ENCODE results near the gene CYP46A1. TPM values are rescaled to one million over a fixed set of nuclear protein-coding genes. Genes with fewer than 3 reads are reported as not detected.

CYP46A1 gene
- total and polyA plus RNA-seq, 7 experiments from 2014 or later: 0.02 to 0.34 (median 0.23) TPM; not detected in 1

GRCh38 chr14:99649219-99649618 is 34.9 kb upstream of the CYP46A1 start:
- POLR2A ChIA-PET: no interaction called here
- Mint-ChIP-seq H3K9me3 (no peaks in the 10 kb centered on the region), H3K4me1 (peaks cover 0 to 6% (median 0%) of the 10 kb centered on the region in 7 donors), H3K4me3 (no peak overlapping the region), H3K27me3 (peaks cover 15 to 59% (median 27%) of the 10 kb centered on the region in 5 donors), H3K27ac (no peak overlapping the region), H3K36me3 (no peaks in the 10 kb centered on the region)
- Histone ChIP-seq H3K36me3 (ENCODE audit: control insufficient read depth in 2 of 3, insufficient read depth in 3 of 3, low read length in 3 of 3) (no peaks in the 10 kb centered on the region), H3K27ac (ENCODE audit: low read depth, low read length) (no peak overlapping the region), H3K27me3 (ENCODE audit: control insufficient read depth in 2 of 2, insufficient read depth in 2 of 2, low read length in 2 of 2) (no peaks in the 10 kb centered on the region), H3K4me1 (ENCODE audit: control insufficient read depth in 2 of 2, insufficient read depth in 2 of 2, low read length in 2 of 2) (peaks cover 0 to 5% of the 10 kb centered on the region in 2 donors), H3K9me3 (ENCODE audit: control insufficient read depth in 2 of 3, low read length in 3 of 3) (no peaks in the 10 kb centered on the region), H3K4me3 (ENCODE audit: low read length) (no peak overlapping the region)
- no peak for ATAC-seq
- intact Hi-C loops (cut with micrococcal nuclease): no loop called here
- no peak for DNase-seq
- CTCF ChIA-PET: no interaction called here

- Mint-ChIP-seq H3K4me1 (peaks cover 0 to 6% (median 0%) of the 10 kb centered on the region in 7 donors), H3K27ac (no peak overlapping the region), H3K36me3 (no peaks in the 10 kb centered on the region), H3K9me3 (no peaks in the 10 kb centered on the region), H3K4me3 (no peak overlapping the region), H3K27me3 (peaks cover 18 to 59% (median 29%) of the 10 kb centered on the region in 5 donors)
- CTCF ChIA-PET: no interaction called here
- POLR2A ChIA-PET: no interaction called here
- ATAC-seq: no peak
- intact Hi-C loops (cut with micrococcal nuclease): no loop called here
- Histone ChIP-seq H3K27me3 (ENCODE audit: control insufficient read depth in 2 of 2, insufficient read depth in 2 of 2, low read length in 2 of 2) (no peaks in the 10 kb centered on the region), H3K27ac (ENCODE audit: low read depth, low read length) (no peak overlapping the region), H3K4me3 (ENCODE audit: low read length) (no peak overlapping the region), H3K36me3 (ENCODE audit: control insufficient read depth in 2 of 3, insufficient read depth in 3 of 3, low read length in 3 of 3) (no peaks in the 10 kb centered on the region), H3K4me1 (ENCODE audit: control insufficient read depth in 2 of 2, insufficient read depth in 2 of 2, low read length in 2 of 2) (peaks cover 0 to 5% of the 10 kb centered on the region in 2 donors), H3K9me3 (ENCODE audit: control insufficient read depth in 2 of 3, low read length in 3 of 3) (no peaks in the 10 kb centered on the region)
- DNase-seq: no peak
These were observed 34.5 kb upstream of the CYP46A1 start for GRCh38 chr14:99649643-99650042.

GRCh38 chr14:99650189-99650588 is 33.9 kb upstream of the CYP46A1 start:
- peaks cover 0 to 6% (median 0%) of the 10 kb centered on the region in 7 donors for H3K4me1 Mint-ChIP-seq
- Histone ChIP-seq H3K27me3 (ENCODE audit: control insufficient read depth in 2 of 2, insufficient read depth in 2 of 2, low read length in 2 of 2) (no peaks in the 10 kb centered on the region), H3K27ac (ENCODE audit: low read depth, low read length) (no peak overlapping the region), H3K4me3 (ENCODE audit: low read length) (no peak overlapping the region), H3K4me1 (ENCODE audit: control insufficient read depth in 2 of 2, insufficient read depth in 2 of 2, low read length in 2 of 2) (peaks cover 0 to 5% of the 10 kb centered on the region in 2 donors), H3K36me3 (ENCODE audit: control insufficient read depth in 2 of 3, insufficient read depth in 3 of 3, low read length in 3 of 3) (no peaks in the 10 kb centered on the region), H3K9me3 (ENCODE audit: control insufficient read depth in 2 of 3, low read length in 3 of 3) (no peaks in the 10 kb centered on the region)
- H3K27ac Mint-ChIP-seq: no peak overlapping the region
- DNase-seq (no peak), ATAC-seq (no peak)
- no peak overlapping the region for H3K4me3 Mint-ChIP-seq
- H3K36me3 Mint-ChIP-seq: no peaks in the 10 kb centered on the region
- POLR2A ChIA-PET: no interaction called here
- H3K27me3 Mint-ChIP-seq: peaks cover 21 to 64% (median 32%) of the 10 kb centered on the region in 5 donors
- CTCF ChIA-PET: no interaction called here
- no peaks in the 10 kb centered on the region for H3K9me3 Mint-ChIP-seq
- intact Hi-C loops (cut with micrococcal nuclease): no loop called here

- no peak overlapping the region for H3K27ac ChIP-seq (ENCODE audit: low read depth, low read length)
- Mint-ChIP-seq H3K9me3 (no peaks in the 10 kb centered on the region), H3K36me3 (no peaks in the 10 kb centered on the region), H3K4me1 (no peaks in the 10 kb centered on the region), H3K4me3 (no peak overlapping the region), H3K27me3 (peaks cover 22 to 68% (median 37%) of the 10 kb centered on the region in 5 donors), H3K27ac (no peak overlapping the region)
- ChIA-PET POLR2A (no interaction called here), CTCF (no interaction called here)
- H3K4me3 ChIP-seq (ENCODE audit: low read length): no peak overlapping the region
- DNase-seq (no peak), ATAC-seq (no peak)
- no peaks in the 10 kb centered on the region for H3K27me3 ChIP-seq (ENCODE audit: control insufficient read depth in 2 of 2, insufficient read depth in 2 of 2, low read length in 2 of 2)
- H3K9me3 ChIP-seq (ENCODE audit: control insufficient read depth in 2 of 3, low read length in 3 of 3): no peaks in the 10 kb centered on the region
- H3K4me1 ChIP-seq (ENCODE audit: control insufficient read depth in 2 of 2, insufficient read depth in 2 of 2, low read length in 2 of 2): no peaks in the 10 kb centered on the region
- intact Hi-C loops (cut with micrococcal nuclease): no loop called here
- no peaks in the 10 kb centered on the region for H3K36me3 ChIP-seq (ENCODE audit: control insufficient read depth in 2 of 3, insufficient read depth in 3 of 3, low read length in 3 of 3)
These were observed 31.9 kb upstream of the CYP46A1 start for GRCh38 chr14:99651953-99652746.

DNA sequence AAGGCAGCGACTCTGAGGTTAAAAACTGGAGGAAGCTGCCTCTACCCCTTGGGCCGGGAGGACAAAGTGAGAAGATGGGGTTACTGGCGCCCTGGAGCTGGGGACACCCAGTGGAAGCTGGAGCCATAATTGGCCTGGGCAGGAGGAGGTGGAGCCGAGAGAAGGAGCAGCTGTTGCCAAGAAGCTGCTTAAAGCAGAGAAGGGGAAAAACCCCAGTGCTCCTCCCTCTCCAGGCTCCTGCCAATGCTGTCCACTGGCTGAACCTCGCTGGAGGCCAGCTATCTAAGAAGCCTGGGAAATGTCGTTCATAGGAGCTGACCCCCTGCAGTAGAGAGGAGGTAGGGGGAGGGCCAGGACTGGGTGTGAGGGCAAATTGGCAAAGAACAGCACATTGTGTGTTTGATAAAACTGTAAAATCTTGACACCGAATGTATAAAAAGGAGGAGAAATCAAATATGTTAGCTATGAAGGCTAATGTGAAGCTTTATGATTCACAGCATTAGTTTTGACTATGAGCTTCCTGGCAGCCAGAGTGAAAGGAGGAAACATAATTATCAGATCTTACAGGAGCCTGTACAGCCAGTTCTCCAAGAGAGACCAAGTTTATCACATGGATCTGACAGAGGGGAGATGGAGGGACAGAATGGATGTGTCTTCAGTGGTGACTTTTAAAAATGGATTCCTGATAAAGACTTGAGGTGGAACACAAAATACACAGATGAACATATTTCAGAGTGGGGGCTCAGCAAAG is 29.7 kb upstream of the CYP46A1 start:
- Mint-ChIP-seq H3K4me3 (no peak overlapping the region), H3K36me3 (no peaks in the 10 kb centered on the region), H3K27ac (no peak overlapping the region), H3K27me3 (peaks cover 37 to 66% (median 45%) of the 10 kb centered on the region in 5 donors), H3K9me3 (no peaks in the 10 kb centered on the region), H3K4me1 (peaks cover 0 to 4% (median 0%) of the 10 kb centered on the region in 7 donors)
- DNase-seq (no peak), ATAC-seq (no peak)
- Histone ChIP-seq H3K27me3 (ENCODE audit: control insufficient read depth in 2 of 2, insufficient read depth in 2 of 2, low read length in 2 of 2) (no peaks in the 10 kb centered on the region), H3K9me3 (ENCODE audit: control insufficient read depth in 2 of 3, low read length in 3 of 3) (no peaks in the 10 kb centered on the region), H3K4me1 (ENCODE audit: control insufficient read depth in 2 of 2, insufficient read depth in 2 of 2, low read length in 2 of 2) (no peaks in the 10 kb centered on the region), H3K27ac (ENCODE audit: low read depth, low read length) (no peak overlapping the region), H3K36me3 (ENCODE audit: control insufficient read depth in 2 of 3, insufficient read depth in 3 of 3, low read length in 3 of 3) (no peaks in the 10 kb centered on the region), H3K4me3 (ENCODE audit: low read length) (no peak overlapping the region)
- POLR2A ChIA-PET: no interaction called here
- CTCF ChIA-PET: no interaction called here
- intact Hi-C loops (cut with micrococcal nuclease): no loop called here

DNA sequence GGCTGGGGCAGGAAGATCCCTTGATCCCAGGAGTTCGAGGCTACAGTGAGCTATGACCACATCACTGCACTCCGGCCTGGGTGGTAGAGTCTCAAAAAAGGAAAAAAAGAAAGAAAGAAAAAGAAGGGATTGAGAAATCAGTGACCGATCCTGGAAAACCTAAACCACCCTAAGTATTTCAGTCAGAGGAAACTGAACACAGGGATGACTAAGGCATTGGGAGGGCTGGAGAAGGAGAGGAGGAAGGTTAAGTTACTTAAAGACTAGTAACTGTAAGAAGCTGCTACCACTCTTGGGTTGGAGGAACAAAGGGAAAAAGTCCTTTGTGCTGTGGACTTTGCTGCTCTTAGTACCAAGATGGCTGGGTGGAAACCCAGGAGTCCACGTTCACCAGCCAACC is 28.6 kb upstream of the CYP46A1 start:
- POLR2A ChIA-PET: no interaction called here
- DNase-seq: no peak
- no peak for ATAC-seq
- Histone ChIP-seq H3K4me1 (ENCODE audit: control insufficient read depth in 2 of 2, insufficient read depth in 2 of 2, low read length in 2 of 2) (no peaks in the 10 kb centered on the region), H3K27ac (ENCODE audit: low read depth, low read length) (no peak overlapping the region), H3K9me3 (ENCODE audit: control insufficient read depth in 2 of 3, low read length in 3 of 3) (no peaks in the 10 kb centered on the region), H3K4me3 (ENCODE audit: low read length) (no peak overlapping the region), H3K27me3 (ENCODE audit: control insufficient read depth in 2 of 2, insufficient read depth in 2 of 2, low read length in 2 of 2) (no peaks in the 10 kb centered on the region), H3K36me3 (ENCODE audit: control insufficient read depth in 2 of 3, insufficient read depth in 3 of 3, low read length in 3 of 3) (no peaks in the 10 kb centered on the region)
- no peaks in the 10 kb centered on the region for H3K36me3 Mint-ChIP-seq
- intact Hi-C loops (cut with micrococcal nuclease): no loop called here
- H3K4me3 Mint-ChIP-seq: no peak overlapping the region
- H3K27me3 Mint-ChIP-seq: peaks cover 44 to 70% (median 50%) of the 10 kb centered on the region in 5 donors
- H3K27ac Mint-ChIP-seq: no peak overlapping the region
- CTCF ChIA-PET: interaction anchor here (0.6 kb wide), 1 partner anchor 30 kb away, joined by 3 read pairs; no protein-coding TSS in a partner anchor
- H3K9me3 Mint-ChIP-seq: no peaks in the 10 kb centered on the region
- peaks cover 0 to 4% (median 0%) of the 10 kb centered on the region in 7 donors for H3K4me1 Mint-ChIP-seq

Measured in naive thymus-derived CD4-positive, alpha-beta T cell (primary cell).